Sigmoid colon (tissue), 4 donors: ENCODE data around the gene RNF138.

Source experiments
- CTCF ChIP-seq, 4 experiments: fragments of 450-650 bp in 3 of 4; fragments of 200-600 bp in 1 of 4; IDR thresholded peaks; one replicate each; pipeline ENCODE4 v1.5.1; 2016 to 2019; ENCODE audit warnings: antibody characterized with exemption in 4 of 4, mild to moderate bottlenecking in 3 of 4, moderate library complexity in 2 of 4
- EP300 ChIP-seq, 4 donors: sonication (generic); formaldehyde crosslinking; IDR thresholded peaks; one replicate each; pipeline ENCODE4 v1.6.1; 2017; ENCODE audit warnings: antibody characterized with exemption in 4 of 4
- POLR2A ChIP-seq, 2 donors: fragments of 450-650 bp; IDR thresholded peaks; one replicate each; pipeline ENCODE4 v1.6.1; 2016; ENCODE audit warnings: antibody characterized with exemption in 2 of 2, mild to moderate bottlenecking in 2 of 2, moderate library complexity in 2 of 2
- POLR2AphosphoS5 ChIP-seq, 4 donors: sonication (generic); formaldehyde crosslinking; IDR thresholded peaks; one replicate each; pipeline ENCODE4 v1.6.1; 2017; ENCODE audit warnings: antibody characterized with exemption in 4 of 4

- TF ChIP-seq CTCF (IDR thresholded peaks at IDR 0.05), result no peak
- TF ChIP-seq POLR2A (IDR thresholded peaks at IDR 0.05), result peak; percentile 41 to 64
- peak in 1 of 4 donors; percentile 6 for TF ChIP-seq EP300 (IDR thresholded peaks at IDR 0.05)
- peak; percentile 77 to 86 (median 81) for TF ChIP-seq POLR2AphosphoS5 (IDR thresholded peaks at IDR 0.05)
Measured at GRCh38 chr18:32091724-32092421, at the start of gene RNF138.
